Naive thymus-derived CD8-positive, alpha-beta T cell (primary cell): ENCODE data around the gene FEM1A. TPM values are rescaled to one million over a fixed set of nuclear protein-coding genes. Genes with fewer than 3 reads are reported as not detected.
"Not testable (repeated sequence)": the region's sequence is repeated elsewhere in the genome, so short reads cannot be mapped to it uniquely, and the experiment has no call there.

Source experiments
- ATAC-seq, 2 donors: fragments of 150-1000 bp; cut with Tn5 transposase in 1 of 2; sonication (Bioruptor Pico), chemical (Tn5 transposase) in 1 of 2; 1 replicate in 1 of 2; 2 replicates in 1 of 2; pipeline ENCODE4 v1.10.0; 2021; ENCODE audit warnings: mild to moderate bottlenecking in 2 of 2, moderate library complexity in 2 of 2
- POLR2A ChIA-PET: fragments of 350-600 bp; sonication (Branson Sonifier 250); formaldehyde crosslinking; loops from one replicate; lab custom pipeline; 2021; ENCODE audit warnings: antibody characterized with exemption; lab: Charles Lee
- DNase-seq, 10 donors: peaks; one replicate each; pipeline versions ENCODE4 v3.0.0 to v3.0.0-alpha.2; 2020 to 2022
- H3K27ac Mint-ChIP-seq, 10 donors: one replicate each; pipeline ENCODE4 v1.8.0; 2020 to 2022; ENCODE audit warnings: mild to moderate bottlenecking in 10 of 10, mixed read lengths in 10 of 10, moderate library complexity in 4 of 10, inconsistent platforms in 1 of 10
- H3K27me3 Mint-ChIP-seq, 5 donors: one replicate each; pipeline ENCODE4 v1.8.0; 2021 to 2022; ENCODE audit warnings: mixed read lengths in 5 of 5
- H3K36me3 Mint-ChIP-seq, 3 donors: one replicate each; pipeline ENCODE4 v1.8.0; 2020 to 2022; ENCODE audit warnings: mixed read lengths in 3 of 3, mild to moderate bottlenecking in 2 of 3, inconsistent platforms in 1 of 3
- H3K4me1 Mint-ChIP-seq, 4 donors: one replicate each; pipeline ENCODE4 v1.8.0; 2021 to 2022; ENCODE audit warnings: mixed read lengths in 4 of 4
- H3K4me3 Mint-ChIP-seq, 10 donors: one replicate each; pipeline ENCODE4 v1.8.0; 2020 to 2022; ENCODE audit warnings: mild to moderate bottlenecking in 10 of 10, mixed read lengths in 10 of 10, moderate library complexity in 6 of 10, inconsistent platforms in 1 of 10
- H3K9me3 Mint-ChIP-seq, 9 donors: one replicate each; pipeline ENCODE4 v1.8.0; 2020 to 2022; ENCODE audit warnings: mixed read lengths in 9 of 9, mild to moderate bottlenecking in 3 of 9, inconsistent platforms in 1 of 9, moderate library complexity in 1 of 9
- polyA plus RNA-seq, 3 donors: library from polyadenylated mRNA; unstranded; fragments of 300-500 nt; fragmentation: Illumina TruSeq; gene quantifications; one replicate each; pipeline ENCODE4 v1.2.3, GENCODE V29; 2021
- total RNA-seq, 8 experiments: library from RNA in 2 of 8; stranded (reverse) in 2 of 8; gene quantifications; one replicate each; pipeline ENCODE4 v1.2.3 and lab custom pipeline; 2021 to 2026

Gene FEM1A
- total and polyA plus RNA-seq, 5 experiments from 2014 or later: 1.7 to 15.2 (median 3.6) TPM

GRCh38 chr19:4801085-4801619 lies 9.6 kb downstream of the FEM1A start:
- Mint-ChIP-seq H3K27me3 (no peaks in the 10 kb centered on the region), H3K4me3 (no peak overlapping the region), H3K9me3 (no peaks in the 10 kb centered on the region), H3K4me1 (peaks cover 6 to 18% (median 9%) of the 10 kb centered on the region in 4 donors), H3K27ac (no peak overlapping the region), H3K36me3 (peaks cover 0 to 25% (median 8%) of the 10 kb centered on the region in 3 donors)
- DNase-seq: no peak
- no peak for ATAC-seq
- POLR2A ChIA-PET: interaction anchor here (1.5 kb wide), 1 partner anchor 10 kb away, joined by 4 read pairs; the partner anchor contains the start of gene FEM1A

DNA sequence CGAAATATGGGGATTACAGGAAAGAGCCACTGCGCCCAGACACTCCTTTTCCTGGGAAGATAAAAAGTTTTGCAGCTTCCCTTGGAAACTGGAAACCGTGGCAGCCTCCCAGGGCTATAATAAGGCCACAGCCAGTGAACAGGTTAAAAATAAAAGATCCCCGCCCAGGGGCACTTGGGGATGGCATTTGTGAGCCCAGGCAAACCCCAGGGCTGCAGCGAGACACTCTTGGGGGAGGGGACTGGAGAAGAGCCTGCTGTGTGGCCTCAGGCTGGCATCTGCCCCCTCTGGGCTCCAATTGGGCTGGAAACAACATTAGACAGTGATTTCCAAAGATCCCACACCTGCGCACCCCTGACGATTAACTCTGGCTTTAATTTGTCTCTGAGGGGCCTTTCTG lies 11.2 kb downstream of the FEM1A start:
- Mint-ChIP-seq H3K4me1 (peaks cover 0 to 10% (median 4%) of the 10 kb centered on the region in 4 donors), H3K27me3 (no peaks in the 10 kb centered on the region), H3K27ac (no peak overlapping the region), H3K9me3 (no peaks in the 10 kb centered on the region), H3K4me3 (no peak overlapping the region), H3K36me3 (peaks cover 0 to 11% (median 2%) of the 10 kb centered on the region in 3 donors)
- ATAC-seq: no peak
- DNase-seq: no peak
- POLR2A ChIA-PET: no interaction called here

GRCh38 chr19:4803736-4804695 lies 12.5 kb downstream of the FEM1A start:
- Mint-ChIP-seq H3K4me1 (peaks cover 0 to 8% (median 5%) of the 10 kb centered on the region in 4 donors), H3K9me3 (no peaks in the 10 kb centered on the region), H3K4me3 (peak overlapping the region in 2 of 10 donors; percentile 10 to 50), H3K36me3 (peaks cover 0 to 2% (median 0%) of the 10 kb centered on the region in 3 donors), H3K27ac (no peak overlapping the region), H3K27me3 (no peaks in the 10 kb centered on the region)
- POLR2A ChIA-PET: interaction anchor here (2.1 kb wide), 1 partner anchor 13 kb away, joined by 5 read pairs; the partner anchor contains the start of gene FEM1A
- DNase-seq: peak; percentile 56 to 81 (median 64)
- ATAC-seq: peak; percentile 97 to 98

DNA sequence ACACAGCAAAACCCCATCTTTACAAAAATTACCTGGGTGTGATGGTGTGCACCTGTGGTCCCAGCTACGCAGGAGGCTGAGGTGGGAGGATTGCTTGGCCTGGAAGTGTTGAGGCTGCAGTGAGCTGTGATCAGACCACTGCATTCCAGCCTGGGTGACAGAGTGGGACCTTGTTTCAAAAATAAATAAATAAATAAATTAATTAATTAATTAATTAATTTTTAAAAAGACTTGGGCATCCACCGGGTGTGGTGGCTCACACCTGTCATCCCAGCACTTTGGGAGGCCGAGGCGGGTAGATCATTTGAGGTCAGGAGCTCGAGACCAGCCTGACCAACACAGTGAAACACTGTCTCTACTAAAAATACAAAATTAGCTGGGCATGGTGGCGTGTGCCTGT lies 13.6 kb downstream of the FEM1A start:
- not testable (repeated sequence) for H3K27me3 Mint-ChIP-seq, H3K9me3 Mint-ChIP-seq, H3K36me3 Mint-ChIP-seq, H3K4me3 Mint-ChIP-seq, H3K27ac Mint-ChIP-seq, DNase-seq, ATAC-seq
- POLR2A ChIA-PET: interaction anchor here (2.1 kb wide), 1 partner anchor 14 kb away, joined by 5 read pairs; the partner anchor contains the start of gene FEM1A
- peaks cover 5 to 12% (median 8%) of the 10 kb centered on the region in 4 donors for H3K4me1 Mint-ChIP-seq

DNA sequence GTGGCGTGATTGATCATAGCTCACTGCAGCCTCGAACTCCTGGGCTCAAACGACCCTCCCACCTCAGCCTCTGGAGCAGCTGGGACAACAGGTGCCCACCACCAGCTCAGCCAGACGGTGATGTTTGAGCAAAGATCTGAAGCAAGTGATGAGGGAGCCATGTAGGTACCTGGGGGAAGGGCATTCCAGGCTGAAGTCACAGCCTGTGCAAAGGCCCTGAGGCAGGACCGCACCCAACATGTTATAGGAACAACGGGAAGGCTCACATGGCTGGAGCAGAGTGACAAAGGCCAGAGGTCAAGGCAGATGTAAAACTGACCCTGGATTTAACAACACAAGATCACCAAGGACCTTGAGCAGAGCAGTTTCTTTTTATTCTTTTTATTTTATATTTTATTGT lies 14.8 kb downstream of the FEM1A start:
- peak overlapping the region in 1 of 10 donors; percentile 14 for H3K27ac Mint-ChIP-seq

GRCh38 chr19:4807188-4807587 lies 15.7 kb downstream of the FEM1A start:
- no peak for ATAC-seq
- no peaks in the 10 kb centered on the region for H3K36me3 Mint-ChIP-seq
- DNase-seq: no peak

More for the DNA sequence above, 14.8 kb downstream of the FEM1A start:
- Mint-ChIP-seq H3K9me3 (no peaks in the 10 kb centered on the region), H3K36me3 (no peaks in the 10 kb centered on the region), H3K27me3 (no peaks in the 10 kb centered on the region), H3K4me1 (peaks cover 5 to 14% (median 10%) of the 10 kb centered on the region in 4 donors), H3K4me3 (no peak overlapping the region)
- POLR2A ChIA-PET: no interaction called here
- DNase-seq (no peak), ATAC-seq (no peak)

GRCh38 chr19:4811328-4812131 lies 20.0 kb downstream of the FEM1A start:
- POLR2A ChIA-PET: no interaction called here
- no peak overlapping the region for H3K4me3 Mint-ChIP-seq
- H3K27ac Mint-ChIP-seq: peak overlapping the region in 3 of 10 donors; percentile 50 to 66 (median 57)
- peak; percentile 71 to 93 (median 84) for DNase-seq
- H3K4me1 Mint-ChIP-seq: peaks cover 13 to 36% (median 22%) of the 10 kb centered on the region in 4 donors
- H3K36me3 Mint-ChIP-seq: peaks cover 0 to under 1% (median 0%) of the 10 kb centered on the region in 3 donors
- no peaks in the 10 kb centered on the region for H3K9me3 Mint-ChIP-seq
- ATAC-seq: peak; percentile 74 to 75
- no peaks in the 10 kb centered on the region for H3K27me3 Mint-ChIP-seq

More at GRCh38 chr19:4807188-4807587, 15.7 kb downstream of the FEM1A start:
- POLR2A ChIA-PET: no interaction called here
- Mint-ChIP-seq H3K4me3 (no peak overlapping the region), H3K4me1 (peaks cover 7 to 18% (median 14%) of the 10 kb centered on the region in 4 donors), H3K27me3 (no peaks in the 10 kb centered on the region), H3K9me3 (no peaks in the 10 kb centered on the region), H3K27ac (no peak overlapping the region)

GRCh38 chr19:4814625-4815425 lies 23.3 kb downstream of the FEM1A start:
- Mint-ChIP-seq H3K27ac (peak overlapping the region in 7 of 10 donors; percentile 57 to 95 (median 84)), H3K9me3 (no peaks in the 10 kb centered on the region), H3K36me3 (peaks cover 0 to 15% (median 0%) of the 10 kb centered on the region in 3 donors), H3K4me1 (peaks cover 10 to 28% (median 19%) of the 10 kb centered on the region in 4 donors), H3K27me3 (no peaks in the 10 kb centered on the region), H3K4me3 (peak overlapping the region in 8 of 10 donors; percentile 69 to 84 (median 79))
- ATAC-seq (no peak), DNase-seq (no peak)
- POLR2A ChIA-PET: interaction anchor here (0.6 kb wide), 1 partner anchor 168 kb away, joined by 3 read pairs; no protein-coding TSS in a partner anchor

- POLR2A ChIA-PET: no interaction called here
- H3K27me3 Mint-ChIP-seq: no peaks in the 10 kb centered on the region
- no peaks in the 10 kb centered on the region for H3K9me3 Mint-ChIP-seq
- ATAC-seq: peak; percentile 90 to 92
- H3K4me1 Mint-ChIP-seq: peaks cover 10 to 28% (median 18%) of the 10 kb centered on the region in 4 donors
- peak; percentile 54 to 87 (median 69) for DNase-seq
- H3K36me3 Mint-ChIP-seq: peaks cover 0 to 18% (median 0%) of the 10 kb centered on the region in 3 donors
- peak overlapping the region; percentile 69 to 87 (median 80) for H3K4me3 Mint-ChIP-seq
- H3K27ac Mint-ChIP-seq: peak overlapping the region; percentile 57 to 95 (median 85)
Measured at GRCh38 chr19:4815426-4816201, 24.1 kb downstream of the FEM1A start.

DNA sequence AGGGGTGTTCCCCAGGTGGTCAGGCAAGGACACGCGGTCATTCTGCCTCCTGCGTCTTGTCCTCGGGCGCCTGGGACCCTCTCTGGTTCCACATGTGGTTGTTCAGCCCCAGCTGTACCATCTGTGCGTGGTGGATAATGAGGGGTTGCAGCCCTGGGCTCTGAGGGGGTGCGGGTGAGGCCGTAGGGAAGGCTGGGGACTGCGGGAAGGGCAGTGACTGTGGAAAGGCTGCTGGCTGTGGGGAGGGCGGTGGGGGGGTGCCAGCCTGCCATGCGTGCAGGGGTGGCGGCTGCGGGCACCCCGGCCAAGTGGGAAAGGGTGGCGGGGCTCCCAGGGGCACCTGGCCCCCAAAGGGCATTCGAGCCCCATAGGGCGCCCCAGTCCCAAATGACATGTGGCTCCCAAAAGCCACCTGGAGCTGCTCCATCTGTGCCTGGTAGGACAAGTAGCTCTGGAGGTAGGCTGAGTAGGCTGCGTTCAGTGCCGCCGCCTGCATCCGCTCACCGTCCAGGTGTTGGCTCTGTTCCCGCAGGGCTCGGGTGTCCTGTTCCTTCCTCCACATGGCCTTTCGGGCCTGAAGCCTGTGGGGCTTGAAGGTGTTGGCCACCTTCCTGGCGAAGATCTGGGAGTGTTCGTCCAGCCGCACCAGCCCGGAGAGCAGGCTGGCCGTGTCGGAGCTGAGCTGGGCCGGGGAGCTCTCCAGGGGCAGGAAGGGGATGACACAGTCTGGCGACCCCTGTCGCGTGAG lies 24.8 kb downstream of the FEM1A start:
- peaks cover 0 to 21% (median 0%) of the 10 kb centered on the region in 3 donors for H3K36me3 Mint-ChIP-seq
- ATAC-seq (no peak), DNase-seq (no peak)
- H3K4me3 Mint-ChIP-seq: no peak overlapping the region
- H3K9me3 Mint-ChIP-seq: no peaks in the 10 kb centered on the region
- POLR2A ChIA-PET: interaction anchor here (0.7 to 1.3 kb wide), 2 partner anchors 13 to 25 kb away, joined by 3 to 4 read pairs; partner anchors contain the start of gene FEM1A
- H3K27ac Mint-ChIP-seq: peak overlapping the region in 1 of 10 donors; percentile 13
- no peaks in the 10 kb centered on the region for H3K27me3 Mint-ChIP-seq
- H3K4me1 Mint-ChIP-seq: peaks cover 10 to 26% (median 18%) of the 10 kb centered on the region in 4 donors
